KOPT-K1 (cell line): ENCODE data around the gene POLRMT.
"Not testable (repeated sequence)": the region's sequence is repeated elsewhere in the genome, so short reads cannot be mapped to it uniquely, and the experiment has no call there.

Experiments used
- H3K27ac ChIP-seq: fragments of 200-600 bp; sonication (generic); 2 replicates; pipeline ENCODE4 v1.5.1; 2016; ENCODE audit warnings: antibody characterized with exemption, mild to moderate bottlenecking, low read depth, low read length; ENCODE audit not compliant: poor library complexity, severe bottlenecking
- H3K36me3 ChIP-seq: fragments of 200-600 bp; sonication (generic); 2 replicates; pipeline ENCODE4 v1.5.1; 2017; ENCODE audit warnings: antibody characterized with exemption, mild to moderate bottlenecking, low read length, moderate library complexity; ENCODE audit not compliant: insufficient read depth
- H3K9me3 ChIP-seq: fragments of 200-600 bp; sonication (generic); 2 replicates; pipeline ENCODE4 v1.5.1; 2017; ENCODE audit warnings: antibody characterized with exemption, low read length, mild to moderate bottlenecking; ENCODE audit not compliant: insufficient read depth, poor library complexity, severe bottlenecking

Gene POLRMT

GRCh38 chr19:670609-671075 is 37.3 kb upstream of the POLRMT start:
- peaks cover 11% of the 10 kb centered on the region for H3K9me3 ChIP-seq
- H3K27ac ChIP-seq, result no peak overlapping the region
- H3K36me3 ChIP-seq, result no peaks in the 10 kb centered on the region

DNA sequence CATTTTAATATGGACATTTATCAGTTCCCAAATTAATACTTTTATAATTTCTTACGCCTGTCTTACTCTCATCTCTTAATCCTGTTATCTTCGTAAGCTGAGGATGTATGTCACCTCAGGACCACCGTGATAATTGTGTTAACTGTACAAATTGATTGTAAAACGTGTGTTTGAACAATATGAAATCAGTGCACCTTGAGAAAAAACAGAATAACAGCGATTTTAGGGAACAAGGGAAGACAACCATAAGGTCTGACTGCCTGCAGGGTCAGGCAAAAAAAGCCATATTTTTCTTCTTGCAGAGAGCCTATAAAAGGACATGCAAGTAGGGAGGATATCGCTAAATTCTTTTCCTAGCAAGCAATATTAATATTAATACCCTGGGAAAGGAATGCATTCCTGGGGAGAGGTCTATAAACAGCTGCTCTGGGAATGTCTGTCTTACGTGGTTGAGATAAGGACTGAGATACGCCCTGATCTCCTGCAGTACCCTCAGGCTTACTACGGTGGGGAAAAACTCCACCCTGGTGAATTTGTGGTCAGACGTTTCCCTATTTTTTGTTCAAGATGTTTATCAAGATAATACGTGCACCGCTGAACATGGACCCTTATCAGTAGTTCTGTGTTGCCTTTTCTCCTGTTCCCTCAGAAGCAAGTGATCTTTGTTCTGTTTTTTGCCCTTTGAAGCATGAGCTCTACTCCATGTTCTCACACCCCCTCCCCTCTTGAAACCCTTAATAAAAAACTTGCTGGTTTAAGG is 35.5 kb upstream of the POLRMT start:
- not testable (repeated sequence) for H3K27ac ChIP-seq, H3K36me3 ChIP-seq

DNA sequence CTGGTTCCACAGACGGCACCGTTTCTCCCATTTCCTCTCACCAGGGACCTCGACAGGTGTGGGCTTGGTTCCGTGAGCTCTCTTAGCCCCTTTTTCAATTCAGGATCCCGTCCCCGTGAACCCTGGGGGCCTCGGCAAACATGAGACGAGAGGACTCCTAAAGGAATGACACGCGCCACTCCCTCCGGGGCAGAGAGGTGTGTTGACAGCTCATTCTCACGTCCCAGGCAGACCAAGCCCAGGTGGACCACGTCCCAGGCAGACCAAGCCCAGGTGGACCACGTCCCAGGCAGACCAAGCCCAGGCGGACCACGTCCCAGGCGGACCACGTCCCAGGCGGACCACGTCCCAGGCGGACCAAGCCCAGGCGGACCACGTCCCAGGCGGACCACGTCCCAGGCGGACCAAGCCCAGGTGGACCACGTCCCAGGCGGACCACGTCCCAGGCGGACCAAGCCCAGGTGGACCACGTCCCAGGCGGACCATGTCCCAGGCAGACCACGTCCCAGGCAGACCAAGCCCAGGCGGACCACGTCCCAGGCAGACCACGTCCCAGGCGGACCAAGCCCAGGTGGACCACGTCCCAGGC is 33.7 kb upstream of the POLRMT start:
- not testable (repeated sequence) for H3K36me3 ChIP-seq, H3K27ac ChIP-seq
- H3K9me3 ChIP-seq, result peaks cover 11% of the 10 kb centered on the region

More for the DNA sequence above, 35.5 kb upstream of the POLRMT start:
- H3K9me3 ChIP-seq, result peaks cover 11% of the 10 kb centered on the region

DNA sequence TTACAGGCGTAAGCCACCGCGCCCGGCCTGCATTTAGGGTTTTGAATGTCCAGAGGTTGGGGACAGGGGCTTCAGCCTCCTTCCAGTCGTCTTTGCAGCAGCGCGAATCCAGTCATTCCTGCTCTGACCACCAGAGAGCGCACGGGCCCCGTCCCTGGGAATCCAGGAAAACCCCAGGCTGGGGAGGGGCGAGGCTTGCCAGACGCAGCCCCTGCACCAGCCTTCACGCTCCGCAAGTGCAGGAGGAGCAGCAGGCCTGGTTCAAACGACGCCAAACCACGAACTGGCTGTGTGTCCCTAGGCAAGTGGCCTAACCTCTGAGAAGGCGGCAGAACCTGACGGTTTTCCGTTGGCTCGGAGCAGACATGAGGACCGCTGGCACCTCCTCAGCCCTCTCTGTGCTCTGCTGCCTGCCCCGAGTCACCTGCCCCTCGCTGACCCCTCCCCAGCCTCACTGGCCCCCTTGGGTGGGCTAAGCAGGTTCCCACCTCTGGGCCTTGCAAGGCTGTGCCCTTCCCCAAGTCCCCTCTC is 31.6 kb upstream of the POLRMT start:
- H3K36me3 ChIP-seq, result 0 out of 2 replicates have a peak, but pooled peaks cover under 1% of the 10 kb centered on the region
- no peak overlapping the region for H3K27ac ChIP-seq
- H3K9me3 ChIP-seq, result peaks cover 11% of the 10 kb centered on the region

GRCh38 chr19:663682-664117 is 30.4 kb upstream of the POLRMT start:
- peaks cover 5% of the 10 kb centered on the region for H3K9me3 ChIP-seq
- peaks cover 13% of the 10 kb centered on the region for H3K36me3 ChIP-seq
- peak overlapping the region; percentile 69 for H3K27ac ChIP-seq

DNA sequence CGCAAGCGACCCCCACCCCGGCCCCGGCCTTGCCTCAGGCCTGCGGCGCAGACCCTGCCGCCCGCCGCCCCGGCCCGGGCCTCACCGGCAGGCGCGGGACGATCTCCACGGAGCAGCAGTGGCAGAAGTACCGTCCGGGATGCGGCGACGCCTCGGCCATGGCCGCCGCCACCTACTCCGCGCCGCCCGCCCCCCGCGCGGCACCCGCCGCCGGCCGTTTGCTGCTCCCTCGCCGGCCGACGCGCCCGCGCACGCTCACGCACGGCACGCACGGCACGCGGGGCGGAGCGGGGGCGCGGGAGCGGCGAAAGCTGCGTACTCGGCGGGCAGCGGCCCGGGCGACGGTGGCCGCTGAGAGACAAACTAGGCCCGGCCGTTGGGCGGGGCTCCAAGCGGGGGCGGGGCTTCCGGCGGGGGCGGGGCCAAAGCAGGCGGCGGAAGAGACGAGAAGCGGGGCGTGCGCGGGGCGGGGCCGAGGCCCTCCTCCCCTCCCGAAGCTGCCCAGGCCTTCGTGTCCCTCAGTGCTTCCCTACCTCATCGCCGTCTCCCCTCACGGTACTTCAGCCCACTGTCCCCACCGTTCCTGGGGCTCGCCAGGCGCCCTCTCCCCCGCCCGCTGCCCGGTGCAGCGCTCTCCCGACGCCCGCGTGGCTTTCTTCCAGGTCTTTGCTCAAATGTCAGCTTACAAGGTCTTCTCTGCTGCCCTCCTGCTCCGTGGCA is 29.8 kb upstream of the POLRMT start, which contains the start of gene RNF126:
Gene RNF126, minus strand, starts transcription at position 253 of the 720 bp plus-strand sequence. Its CDS starts 93 bp downstream, at position 160.
- Histone ChIP-seq H3K36me3 (peaks cover 19% of the 10 kb centered on the region), H3K27ac (peak within 1 kb of the TSS; percentile 95), H3K9me3 (peaks cover 5% of the 10 kb centered on the region)

- peaks cover 27% of the 10 kb centered on the region for H3K36me3 ChIP-seq
- peak overlapping the region; percentile 95 for H3K27ac ChIP-seq
- H3K9me3 ChIP-seq, result peaks cover under 1% of the 10 kb centered on the region
These were observed 29.0 kb upstream of the POLRMT start for GRCh38 chr19:662207-662961.

DNA sequence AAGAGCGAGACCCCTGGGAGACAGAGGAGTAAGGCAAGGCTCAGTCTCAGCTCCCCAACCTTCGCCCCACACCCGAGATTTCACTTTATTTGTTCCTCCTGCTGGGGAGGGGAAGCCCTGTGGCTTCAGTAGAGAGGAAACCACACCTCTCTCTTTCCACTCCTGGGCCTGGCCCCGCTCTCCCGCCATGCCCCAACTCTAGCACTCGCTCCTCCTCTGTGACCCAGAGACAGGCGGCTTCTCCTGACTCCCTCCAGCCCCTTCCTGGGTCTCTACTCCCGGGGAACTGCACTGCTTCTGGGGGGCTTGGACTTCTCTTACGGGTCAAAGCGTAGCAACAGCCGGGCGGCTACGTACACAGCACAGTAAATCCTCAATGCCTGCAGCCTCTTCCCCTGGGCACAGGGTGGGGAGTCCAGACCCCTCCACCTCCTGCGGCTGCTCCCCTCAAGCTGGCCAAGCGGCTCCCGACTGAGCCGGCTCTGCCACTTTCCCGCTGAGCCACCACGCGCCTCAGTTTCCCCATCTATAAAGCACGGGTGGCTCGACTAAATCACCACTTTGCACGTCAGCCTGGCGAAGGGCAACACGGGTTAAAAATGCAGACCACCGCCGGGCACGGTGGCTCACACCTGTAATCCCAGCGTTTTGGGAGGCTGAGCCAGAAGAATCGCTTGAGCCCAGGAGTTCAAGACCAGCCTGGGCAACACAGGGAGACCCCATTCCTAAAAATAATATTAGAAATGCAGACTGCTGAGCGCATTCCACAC is 28.3 kb upstream of the POLRMT start:
- H3K27ac ChIP-seq, result peak overlapping the region; percentile 95
- H3K36me3 ChIP-seq, result peaks cover 34% of the 10 kb centered on the region
- no peaks in the 10 kb centered on the region for H3K9me3 ChIP-seq

DNA sequence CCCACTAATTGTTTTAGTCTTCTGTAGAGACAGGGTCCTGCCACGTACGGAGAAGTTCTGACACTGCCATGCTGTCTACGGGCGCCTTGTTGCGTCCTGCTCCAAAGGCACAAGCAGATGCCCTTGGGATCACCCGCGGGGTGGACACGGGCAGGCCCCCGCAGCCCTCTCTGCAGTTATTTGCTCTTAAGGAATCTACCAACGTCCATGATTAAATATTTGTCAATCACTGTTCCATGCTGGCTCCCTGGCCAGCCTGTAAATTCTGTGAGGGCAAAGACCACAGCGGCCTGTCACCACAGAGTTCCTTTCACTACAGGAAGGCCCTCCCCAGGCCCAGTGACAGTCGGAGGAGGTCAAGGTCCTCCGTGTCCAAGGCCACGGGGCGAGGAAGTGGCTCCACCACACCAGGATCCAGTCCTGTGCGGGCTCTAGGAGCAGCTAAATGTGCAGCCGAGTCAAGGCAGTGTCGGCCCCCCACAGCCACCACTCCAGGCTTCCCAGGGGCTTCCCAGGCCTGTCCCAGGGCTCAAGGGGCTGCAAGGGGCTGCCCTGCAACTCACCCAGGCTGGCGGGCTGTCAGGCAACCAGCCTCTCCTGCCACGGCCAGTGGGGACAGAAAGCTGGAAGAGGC is 27.6 kb upstream of the POLRMT start:
- Histone ChIP-seq H3K9me3 (no peaks in the 10 kb centered on the region), H3K36me3 (peaks cover 40% of the 10 kb centered on the region), H3K27ac (peak overlapping the region; percentile 95)

DNA sequence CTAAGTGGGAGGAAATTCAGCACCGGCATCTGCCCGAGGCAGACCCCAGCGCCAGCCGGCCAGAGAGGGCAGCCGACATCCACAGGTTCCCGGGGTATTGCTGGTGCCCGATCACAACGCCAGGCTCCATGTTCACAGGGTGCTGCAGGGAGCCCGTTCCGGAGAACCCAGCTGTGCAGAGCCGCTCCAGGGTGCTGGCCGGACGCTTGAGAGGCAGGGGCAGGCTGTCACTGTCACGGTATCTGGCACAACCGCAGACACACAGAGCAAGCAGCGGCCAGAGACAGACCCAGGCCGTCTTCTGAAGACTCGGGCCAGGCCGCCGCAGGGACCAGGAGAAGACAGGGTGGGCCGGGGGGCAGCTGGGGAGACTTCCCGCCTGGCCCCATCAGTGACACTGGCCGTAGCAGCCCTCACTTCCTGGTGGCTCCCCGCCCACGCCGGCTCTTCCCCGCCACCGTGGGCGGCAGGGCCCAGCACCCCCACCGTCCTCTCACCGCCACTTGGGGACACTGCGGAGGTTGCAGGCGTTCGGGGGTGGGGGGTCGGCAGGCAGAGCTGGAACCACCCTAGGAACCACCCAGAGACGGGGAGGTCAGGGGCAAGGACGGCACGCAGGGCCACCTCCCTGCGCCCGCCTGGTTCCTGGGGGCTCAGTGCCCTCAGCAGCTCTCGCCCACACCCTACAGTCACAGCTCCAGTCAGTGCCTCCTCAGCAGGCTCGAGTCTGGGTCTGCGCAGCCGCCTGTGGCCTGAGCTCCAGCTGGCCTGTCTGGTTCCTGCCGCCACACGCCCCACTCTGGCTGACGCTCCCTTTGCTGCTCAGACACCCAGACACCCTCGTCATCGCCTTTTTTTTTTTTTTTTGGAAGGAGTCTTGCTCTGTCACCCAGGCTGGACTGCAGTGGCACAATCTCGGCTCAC is 25.8 kb upstream of the POLRMT start:
- no peaks in the 10 kb centered on the region for H3K9me3 ChIP-seq
- peaks cover 57% of the 10 kb centered on the region for H3K36me3 ChIP-seq
- peak overlapping the region; percentile 95 for H3K27ac ChIP-seq

DNA sequence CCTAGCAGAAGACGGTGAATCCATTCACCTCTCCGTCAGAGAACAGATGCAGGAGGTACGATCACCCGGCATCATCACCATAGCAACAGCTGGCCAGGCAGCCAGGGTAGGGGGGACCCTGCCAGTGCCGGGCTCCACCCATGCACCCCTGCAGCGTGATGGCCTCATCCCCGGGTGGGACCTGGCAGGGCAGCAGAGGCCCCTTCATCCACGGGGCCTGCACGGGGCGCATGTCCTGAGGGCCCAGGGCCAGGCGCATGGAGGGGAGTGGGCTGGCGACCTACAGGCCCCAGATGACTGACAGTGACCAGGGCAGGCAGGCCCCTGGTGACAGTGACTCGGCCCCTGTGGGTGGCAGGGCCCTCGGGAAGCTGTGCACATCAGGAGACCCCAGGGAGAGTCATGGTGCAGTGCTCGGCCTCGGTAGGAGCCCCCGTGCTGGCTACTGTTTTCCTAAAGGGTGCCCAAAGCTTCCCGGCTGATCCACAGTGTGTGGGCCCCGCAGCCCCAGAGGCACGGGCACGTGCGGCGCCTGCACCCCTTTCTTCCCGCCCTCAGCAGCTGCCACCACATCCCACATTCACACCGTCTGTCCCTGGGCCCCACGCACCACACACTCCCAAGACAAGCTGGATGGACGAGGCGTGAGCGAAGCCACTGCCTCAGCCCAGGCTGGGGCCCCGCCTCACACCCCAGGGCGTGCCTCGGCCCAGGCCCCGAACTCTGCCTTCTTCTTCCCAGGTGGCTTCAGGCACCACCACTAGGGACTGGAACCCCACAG is 24.9 kb upstream of the POLRMT start:
- H3K9me3 ChIP-seq, result no peaks in the 10 kb centered on the region
- no peak overlapping the region for H3K27ac ChIP-seq
- H3K36me3 ChIP-seq, result peaks cover 66% of the 10 kb centered on the region

DNA sequence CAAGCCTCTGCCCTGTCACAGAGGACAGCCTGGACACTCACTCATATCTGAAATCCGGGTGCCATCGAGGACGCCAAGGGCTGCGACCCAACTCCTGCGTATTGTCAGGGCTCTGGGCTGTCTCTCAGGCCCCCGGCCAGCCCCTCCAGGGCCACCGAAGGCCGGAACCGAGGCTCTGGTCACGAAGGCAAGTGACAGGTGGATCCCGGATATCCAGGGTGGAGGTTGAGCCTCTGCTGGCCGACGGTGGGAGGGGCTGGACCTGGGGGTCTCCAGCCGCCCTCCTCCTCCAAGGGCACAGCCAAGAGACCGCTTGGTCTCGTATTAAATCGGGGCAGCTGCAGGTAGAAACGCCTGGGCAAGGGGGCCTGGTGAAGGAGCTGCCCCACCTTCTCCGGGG is 24.3 kb upstream of the POLRMT start:
- Histone ChIP-seq H3K27ac (no peak overlapping the region), H3K9me3 (no peaks in the 10 kb centered on the region), H3K36me3 (peaks cover 73% of the 10 kb centered on the region)
